ENCODE results near the gene CLMN. TPM values are rescaled to one million over a fixed set of nuclear protein-coding genes. Genes with fewer than 3 reads are reported as not detected.

CLMN gene
- total and polyA plus RNA-seq, 2 experiments from 2014 or later, result 15.7 to 40.0 TPM

DNA sequence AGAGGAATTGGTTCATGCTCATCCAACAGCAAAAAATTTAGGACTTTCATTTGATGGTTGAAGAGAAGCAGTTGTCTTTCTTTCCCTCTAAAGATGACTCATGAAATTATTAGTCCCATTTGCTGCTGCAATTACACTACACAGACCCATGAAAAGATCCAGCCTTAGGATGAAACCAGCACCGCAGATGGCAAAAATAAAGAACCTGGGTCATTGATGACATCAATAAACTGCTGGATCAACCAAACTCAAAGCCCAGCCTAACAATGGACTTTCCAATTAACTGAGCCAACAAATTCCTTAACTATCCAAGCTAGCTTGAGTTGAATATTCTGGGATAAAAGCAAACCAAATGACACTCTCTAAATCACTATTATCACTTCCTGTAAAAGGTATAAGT is 183.1 kb downstream of the CLMN start:
- Histone ChIP-seq H3K27ac (no peak overlapping the region), H3K9me2 (replicated peaks; ENCODE audit: insufficient read depth) (no peaks in the 10 kb centered on the region), H3K4me3 (no peak overlapping the region), H2AFZ (no peak overlapping the region), H3K4me1 (ENCODE audit: insufficient read depth) (peaks cover 42% of the 10 kb centered on the region), H3K4me2 (no peak overlapping the region), H3K79me2 (peaks cover 96% of the 10 kb centered on the region), H3K27me3 (no peaks in the 10 kb centered on the region), H4K20me1 (ENCODE audit: insufficient read depth, poor library complexity, severe bottlenecking) (peaks cover 44% of the 10 kb centered on the region), H3K36me3 (replicated peaks; ENCODE audit: insufficient read depth, low read depth) (no peaks in the 10 kb centered on the region), H3K9me3 (ENCODE audit: low read depth) (no peaks in the 10 kb centered on the region)
- TF ChIP-seq, protein P1, sequence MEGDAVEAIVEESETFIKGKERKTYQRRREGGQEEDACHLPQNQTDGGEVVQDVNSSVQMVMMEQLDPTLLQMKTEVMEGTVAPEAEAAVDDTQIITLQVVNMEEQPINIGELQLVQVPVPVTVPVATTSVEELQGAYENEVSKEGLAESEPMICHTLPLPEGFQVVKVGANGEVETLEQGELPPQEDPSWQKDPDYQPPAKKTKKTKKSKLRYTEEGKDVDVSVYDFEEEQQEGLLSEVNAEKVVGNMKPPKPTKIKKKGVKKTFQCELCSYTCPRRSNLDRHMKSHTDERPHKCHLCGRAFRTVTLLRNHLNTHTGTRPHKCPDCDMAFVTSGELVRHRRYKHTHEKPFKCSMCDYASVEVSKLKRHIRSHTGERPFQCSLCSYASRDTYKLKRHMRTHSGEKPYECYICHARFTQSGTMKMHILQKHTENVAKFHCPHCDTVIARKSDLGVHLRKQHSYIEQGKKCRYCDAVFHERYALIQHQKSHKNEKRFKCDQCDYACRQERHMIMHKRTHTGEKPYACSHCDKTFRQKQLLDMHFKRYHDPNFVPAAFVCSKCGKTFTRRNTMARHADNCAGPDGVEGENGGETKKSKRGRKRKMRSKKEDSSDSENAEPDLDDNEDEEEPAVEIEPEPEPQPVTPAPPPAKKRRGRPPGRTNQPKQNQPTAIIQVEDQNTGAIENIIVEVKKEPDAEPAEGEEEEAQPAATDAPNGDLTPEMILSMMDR (IDR thresholded peaks at IDR 0.05; ENCODE audit: poor library complexity), result no peak
- no peak for TF ChIP-seq EZH2phosphoT487 (IDR thresholded peaks at IDR 0.05; ENCODE audit: low read depth, severe bottlenecking, unreplicated experiment)
- no peak for TF ChIP-seq EZH2 (IDR thresholded peaks at IDR 0.05; ENCODE audit: borderline replicate concordance)
- DNase-seq (ENCODE audit: low spot score), result no peak
- 92% methylated on average over 1 of the region's 1 CpG for WGBS (ENCODE audit: low lambda C conversion rate, missing lambda C conversion rate)

DNA sequence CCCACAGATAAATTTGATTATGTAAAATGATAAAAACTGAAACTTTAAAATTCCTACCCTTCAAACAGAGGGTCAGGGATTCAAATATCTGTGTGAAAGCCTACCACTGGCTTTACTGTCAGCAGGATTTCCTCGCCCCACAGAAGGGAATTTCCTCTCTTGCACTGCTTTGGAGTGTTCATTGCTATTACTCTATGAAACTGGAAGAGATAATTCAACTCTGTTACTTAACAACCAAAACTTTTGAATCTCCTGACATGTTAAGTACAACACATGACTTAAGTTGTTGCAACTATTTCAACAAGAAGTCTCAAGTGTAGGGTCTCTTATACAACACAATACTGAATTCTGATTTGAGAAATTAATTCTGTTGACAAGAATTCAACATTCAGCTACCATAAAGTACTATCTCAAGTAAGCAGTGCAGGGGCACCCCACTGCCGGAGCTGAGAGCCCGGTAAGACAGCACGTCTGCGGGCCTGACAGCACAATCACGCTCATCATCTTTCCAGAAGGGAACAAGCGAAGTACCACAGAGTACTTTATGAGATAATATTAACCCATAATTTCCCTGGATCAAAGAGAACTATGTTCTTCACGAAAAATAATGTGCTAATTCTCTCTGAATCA is 185.3 kb downstream of the CLMN start:
- 95% methylated on average over 8 of the region's 8 CpGs for WGBS (ENCODE audit: low lambda C conversion rate, missing lambda C conversion rate)
- no peaks in the 10 kb centered on the region for H3K9me3 ChIP-seq (ENCODE audit: low read depth)
- peaks cover 22% of the 10 kb centered on the region for H3K4me1 ChIP-seq (ENCODE audit: insufficient read depth)
- peaks cover 90% of the 10 kb centered on the region for H3K79me2 ChIP-seq
- TF ChIP-seq, protein P1 (IDR thresholded peaks at IDR 0.05; ENCODE audit: poor library complexity), result no peak
- no peak for TF ChIP-seq EZH2phosphoT487 (IDR thresholded peaks at IDR 0.05; ENCODE audit: low read depth, severe bottlenecking, unreplicated experiment)
- no peak for TF ChIP-seq EZH2 (IDR thresholded peaks at IDR 0.05; ENCODE audit: borderline replicate concordance)
- peak overlapping the region; percentile 38 for H3K27ac ChIP-seq
- DNase-seq (ENCODE audit: low spot score), result no peak
- H3K4me3 ChIP-seq, result no peak overlapping the region
- H2AFZ ChIP-seq, result no peak overlapping the region
- H3K9me2 ChIP-seq (replicated peaks; ENCODE audit: insufficient read depth), result no peaks in the 10 kb centered on the region
- H3K27me3 ChIP-seq, result no peaks in the 10 kb centered on the region
- peaks cover 31% of the 10 kb centered on the region for H4K20me1 ChIP-seq (ENCODE audit: insufficient read depth, poor library complexity, severe bottlenecking)
- H3K4me2 ChIP-seq, result no peak overlapping the region
- H3K36me3 ChIP-seq (replicated peaks; ENCODE audit: insufficient read depth, low read depth), result no peaks in the 10 kb centered on the region

DNA sequence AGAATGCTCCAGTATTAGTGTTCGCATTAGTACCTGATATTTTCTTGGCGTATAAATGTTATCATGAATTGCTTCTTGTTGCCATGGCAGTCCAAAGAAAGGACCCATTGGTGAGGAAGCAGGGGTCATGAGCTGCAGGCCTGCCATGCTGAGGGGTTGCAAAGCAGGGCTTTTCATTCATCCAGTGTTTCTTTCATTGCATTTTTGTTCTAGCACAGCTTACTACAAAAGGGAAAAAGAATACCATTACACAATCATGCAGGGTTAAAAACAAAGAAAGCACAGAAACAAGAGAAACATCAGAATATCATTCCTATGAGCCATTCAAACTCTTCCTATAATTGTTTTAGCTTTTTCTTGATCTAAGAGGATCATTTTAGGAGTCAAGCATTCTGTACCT is 186.4 kb downstream of the CLMN start:
- WGBS (ENCODE audit: low lambda C conversion rate, missing lambda C conversion rate), result 96% methylated on average over 2 of the region's 2 CpGs
- Histone ChIP-seq H3K36me3 (replicated peaks; ENCODE audit: insufficient read depth, low read depth) (no peaks in the 10 kb centered on the region), H3K9me2 (replicated peaks; ENCODE audit: insufficient read depth) (no peaks in the 10 kb centered on the region), H3K4me2 (no peak overlapping the region), H3K4me3 (no peak overlapping the region), H3K9me3 (ENCODE audit: low read depth) (no peaks in the 10 kb centered on the region), H3K4me1 (ENCODE audit: insufficient read depth) (peaks cover 16% of the 10 kb centered on the region), H3K27ac (no peak overlapping the region), H3K79me2 (peaks cover 82% of the 10 kb centered on the region), H2AFZ (no peak overlapping the region), H3K27me3 (no peaks in the 10 kb centered on the region), H4K20me1 (ENCODE audit: insufficient read depth, poor library complexity, severe bottlenecking) (peaks cover 23% of the 10 kb centered on the region)
- no peak for DNase-seq (ENCODE audit: low spot score)
- TF ChIP-seq, protein P1 (IDR thresholded peaks at IDR 0.05; ENCODE audit: poor library complexity), result no peak
- no peak for TF ChIP-seq EZH2 (IDR thresholded peaks at IDR 0.05; ENCODE audit: borderline replicate concordance)
- TF ChIP-seq EZH2phosphoT487 (IDR thresholded peaks at IDR 0.05; ENCODE audit: low read depth, severe bottlenecking, unreplicated experiment), result no peak
